Measurements from ENCODE around the gene WDR20. TPM values are rescaled to one million over a fixed set of nuclear protein-coding genes. Genes with fewer than 3 reads are reported as not detected.
A peak's percentile ranks its signal among the peaks of the same experiment; 100 is the strongest.

WDR20 gene
- total RNA-seq, 4 donors from 2014 or later: 27.3 to 39.4 (median 33.0) TPM

- no peak for TF ChIP-seq POLR2A (IDR thresholded peaks at IDR 0.05)
- TF ChIP-seq EP300 (IDR thresholded peaks at IDR 0.05): no peak
- no peak for TF ChIP-seq CTCF (IDR thresholded peaks at IDR 0.05)
- no peak for TF ChIP-seq POLR2AphosphoS5 (IDR thresholded peaks at IDR 0.05)
- Histone ChIP-seq H3K4me1 (peaks cover 32% of the 10 kb centered on the region), H3K27me3 (no peaks in the 10 kb centered on the region), H3K4me3 (peak overlapping the region; percentile 98), H3K27ac (no peak overlapping the region), H3K9me3 (no peaks in the 10 kb centered on the region), H3K36me3 (no peaks in the 10 kb centered on the region)
- WGBS: 26% methylated on average over 3 of the region's 3 CpGs
- DNase-seq (ENCODE audit: low spot score in 2 of 2): no peak
Measured at GRCh38 chr14:102138535-102138934, 1.2 kb upstream of the WDR20 start.

GRCh38 chr14:102138961-102139285, 774 bp upstream of the WDR20 start:
- no peaks in the 10 kb centered on the region for H3K36me3 ChIP-seq
- no peak for DNase-seq (ENCODE audit: low spot score in 2 of 2)
- H3K4me1 ChIP-seq: peaks cover 32% of the 10 kb centered on the region
- H3K4me3 ChIP-seq: peak overlapping the region; percentile 98
- WGBS: 5% methylated on average over 13 of the region's 14 CpGs
- no peaks in the 10 kb centered on the region for H3K9me3 ChIP-seq
- H3K27ac ChIP-seq: no peak overlapping the region
- H3K27me3 ChIP-seq: no peaks in the 10 kb centered on the region
- TF ChIP-seq EP300 (IDR thresholded peaks at IDR 0.05) (no peak), POLR2AphosphoS5 (IDR thresholded peaks at IDR 0.05) (no peak), CTCF (IDR thresholded peaks at IDR 0.05) (no peak), POLR2A (IDR thresholded peaks at IDR 0.05) (no peak)

- no peak for TF ChIP-seq POLR2AphosphoS5 (IDR thresholded peaks at IDR 0.05)
- TF ChIP-seq POLR2A (IDR thresholded peaks at IDR 0.05): no peak
- no peak for TF ChIP-seq EP300 (IDR thresholded peaks at IDR 0.05)
- no peak for TF ChIP-seq CTCF (IDR thresholded peaks at IDR 0.05)
- 0% methylated on average over 37 of the region's 48 CpGs for WGBS
- DNase-seq (ENCODE audit: low spot score in 2 of 2): peak; percentile 66 to 78
- Histone ChIP-seq H3K9me3 (no peaks in the 10 kb centered on the region), H3K4me3 (peak overlapping the region; percentile 98), H3K4me1 (peaks cover 35% of the 10 kb centered on the region), H3K27me3 (no peaks in the 10 kb centered on the region), H3K27ac (peak overlapping the region; percentile 93), H3K36me3 (no peaks in the 10 kb centered on the region)
Measured at GRCh38 chr14:102140027-102140749, 491 bp downstream of the WDR20 start.

GRCh38 chr14:102140750-102141145, 1.1 kb downstream of the WDR20 start:
- no peak for TF ChIP-seq POLR2A (IDR thresholded peaks at IDR 0.05)
- no peak for TF ChIP-seq CTCF (IDR thresholded peaks at IDR 0.05)
- Histone ChIP-seq H3K4me1 (peaks cover 39% of the 10 kb centered on the region), H3K27ac (peak overlapping the region; percentile 93), H3K27me3 (no peaks in the 10 kb centered on the region), H3K4me3 (peak overlapping the region; percentile 98), H3K36me3 (no peaks in the 10 kb centered on the region), H3K9me3 (no peaks in the 10 kb centered on the region)
- 6% methylated on average over 8 of the region's 9 CpGs for WGBS
- no peak for DNase-seq (ENCODE audit: low spot score in 2 of 2)

- Histone ChIP-seq H3K36me3 (no peaks in the 10 kb centered on the region), H3K27me3 (no peaks in the 10 kb centered on the region), H3K4me1 (peaks cover 39% of the 10 kb centered on the region), H3K27ac (no peak overlapping the region), H3K4me3 (no peak overlapping the region), H3K9me3 (no peaks in the 10 kb centered on the region)
- 82% methylated on average over 4 of the region's 4 CpGs for WGBS
- DNase-seq (ENCODE audit: low spot score in 2 of 2): no peak
- TF ChIP-seq EP300 (IDR thresholded peaks at IDR 0.05): no peak
- no peak for TF ChIP-seq POLR2AphosphoS5 (IDR thresholded peaks at IDR 0.05)
- TF ChIP-seq POLR2A (IDR thresholded peaks at IDR 0.05): no peak
- no peak for TF ChIP-seq CTCF (IDR thresholded peaks at IDR 0.05)
Measured at GRCh38 chr14:102141797-102142196, 2.1 kb downstream of the WDR20 start.

Measured in suprapubic skin (tissue), 4 donors.